Muscle layer of duodenum (tissue), 2 donors: ENCODE measurements around the gene CWC25.

Source experiments
- H3K27ac ChIP-seq: one replicate; pipeline ENCODE4 v1.7.0; 2013; ENCODE audit warnings: mild to moderate bottlenecking, low read length
- H3K27me3 ChIP-seq: one replicate; pipeline ENCODE4 v1.7.0; 2013; ENCODE audit warnings: low read depth, mild to moderate bottlenecking, control low read depth, low read length
- H3K36me3 ChIP-seq, 2 donors: one replicate each; pipeline ENCODE4 v1.7.0; 2013; ENCODE audit warnings: low read length in 2 of 2, control low read depth in 1 of 2, mild to moderate bottlenecking in 1 of 2; ENCODE audit not compliant: insufficient read depth in 2 of 2, control insufficient read depth in 1 of 2
- H3K4me1 ChIP-seq, 2 donors: one replicate each; pipeline ENCODE4 v1.7.0; 2013; ENCODE audit warnings: low read length in 2 of 2, mild to moderate bottlenecking in 2 of 2, control low read depth in 1 of 2, moderate library complexity in 1 of 2; ENCODE audit not compliant: insufficient read depth in 2 of 2, control insufficient read depth in 1 of 2
- H3K4me3 ChIP-seq, 2 donors: one replicate each; pipeline ENCODE4 v1.7.0; 2013; ENCODE audit warnings: low read length in 2 of 2, low read depth in 1 of 2, mild to moderate bottlenecking in 1 of 2
- H3K9me3 ChIP-seq, 2 donors: one replicate each; pipeline ENCODE4 v1.7.0; 2013; ENCODE audit warnings: low read length in 2 of 2, control low read depth in 1 of 2, mild to moderate bottlenecking in 1 of 2; ENCODE audit not compliant: control insufficient read depth in 1 of 2
- donor health status: healthy.

Gene CWC25

GRCh38 chr17:38824899-38825761 lies at the start of gene CWC25:
TSS of gene CWC25 (minus strand) at chr17:38825321. CDS start at chr17:38825183, 138 bp downstream.
- Histone ChIP-seq H3K27ac (peak within 1 kb of the TSS; percentile 100), H3K4me1 (peaks cover 9 to 22% of the 10 kb centered on the region in 2 donors), H3K4me3 (peak within 1 kb of the TSS; percentile 93 to 95), H3K27me3 (no peaks in the 10 kb centered on the region), H3K36me3 (peaks cover 9 to 21% of the 10 kb centered on the region in 2 donors), H3K9me3 (no peaks in the 10 kb centered on the region)

GRCh38 chr17:38873640-38874380 lies 48.7 kb upstream of the CWC25 start:
- H3K9me3 ChIP-seq, result no peaks in the 10 kb centered on the region
- peaks cover 10 to 16% of the 10 kb centered on the region in 2 donors for H3K36me3 ChIP-seq
- no peaks in the 10 kb centered on the region for H3K27me3 ChIP-seq
- peak overlapping the region; percentile 39 for H3K27ac ChIP-seq
- peaks cover 36 to 59% of the 10 kb centered on the region in 2 donors for H3K4me1 ChIP-seq
- H3K4me3 ChIP-seq, result peak overlapping the region in 1 of 2 donors; percentile 4

- Histone ChIP-seq H3K36me3 (peaks cover 1 to 6% of the 10 kb centered on the region in 2 donors), H3K27ac (peak overlapping the region; percentile 91), H3K4me3 (peak overlapping the region; percentile 90 to 100), H3K4me1 (peaks cover 43 to 64% of the 10 kb centered on the region in 2 donors), H3K9me3 (no peaks in the 10 kb centered on the region), H3K27me3 (no peaks in the 10 kb centered on the region)
Measured at GRCh38 chr17:38872671-38873385, 47.7 kb upstream of the CWC25 start.

GRCh38 chr17:38872027-38872511 lies 46.9 kb upstream of the CWC25 start:
- H3K27me3 ChIP-seq, result no peaks in the 10 kb centered on the region

GRCh38 chr17:38871247-38872015 lies 46.3 kb upstream of the CWC25 start:
- Histone ChIP-seq H3K4me1 (peaks cover 45 to 57% of the 10 kb centered on the region in 2 donors), H3K36me3 (peaks cover 0 to 4% of the 10 kb centered on the region in 2 donors), H3K27me3 (no peaks in the 10 kb centered on the region), H3K4me3 (peak overlapping the region; percentile 90 to 100), H3K27ac (peak overlapping the region; percentile 91), H3K9me3 (no peaks in the 10 kb centered on the region)

More at GRCh38 chr17:38872027-38872511, 46.9 kb upstream of the CWC25 start:
- Histone ChIP-seq H3K4me1 (peaks cover 45 to 58% of the 10 kb centered on the region in 2 donors), H3K36me3 (peaks cover 0 to 4% of the 10 kb centered on the region in 2 donors), H3K27ac (peak overlapping the region; percentile 91), H3K9me3 (no peaks in the 10 kb centered on the region), H3K4me3 (peak overlapping the region; percentile 90 to 100)

- Histone ChIP-seq H3K27ac (peak overlapping the region; percentile 91), H3K9me3 (no peaks in the 10 kb centered on the region), H3K36me3 (peaks cover 0 to 4% of the 10 kb centered on the region in 2 donors), H3K27me3 (no peaks in the 10 kb centered on the region), H3K4me1 (peaks cover 44 to 52% of the 10 kb centered on the region in 2 donors), H3K4me3 (peak overlapping the region; percentile 90 to 100)
Measured at GRCh38 chr17:38870259-38871165, 45.4 kb upstream of the CWC25 start.

- peaks cover 37 to 44% of the 10 kb centered on the region in 2 donors for H3K4me1 ChIP-seq
- H3K4me3 ChIP-seq, result peak within 1 kb of the TSS; percentile 90 to 100
- H3K27ac ChIP-seq, result peak within 1 kb of the TSS; percentile 91
- H3K36me3 ChIP-seq, result peaks cover 0 to 4% of the 10 kb centered on the region in 2 donors
- no peaks in the 10 kb centered on the region for H3K9me3 ChIP-seq
- H3K27me3 ChIP-seq, result no peaks in the 10 kb centered on the region
Measured at GRCh38 chr17:38869526-38870258, 44.6 kb upstream of the CWC25 start, which contains the start of gene LASP1. TSS of gene LASP1 (plus strand) at chr17:38870058. CDS start at chr17:38870190, 132 bp downstream.

- H3K4me3 ChIP-seq, result peak overlapping the region; percentile 75 to 100
- peak overlapping the region; percentile 90 for H3K27ac ChIP-seq
- H3K36me3 ChIP-seq, result peaks cover 0 to 4% of the 10 kb centered on the region in 2 donors
- no peaks in the 10 kb centered on the region for H3K9me3 ChIP-seq
- H3K4me1 ChIP-seq, result peaks cover 30 to 37% of the 10 kb centered on the region in 2 donors
- H3K27me3 ChIP-seq, result no peaks in the 10 kb centered on the region
Measured at GRCh38 chr17:38868817-38869525, 43.9 kb upstream of the CWC25 start.
